Esophagus muscularis mucosa (tissue), 4 donors: ENCODE results near the gene GLT6D1. TPM values are rescaled to one million over a fixed set of nuclear protein-coding genes. Genes with fewer than 3 reads are reported as not detected.

Experiments used
- DNase-seq: peaks from one replicate; pipeline ENCODE4 v3.0.0-alpha.2; 2017; ENCODE audit errors: extremely low spot score
- H3K27ac ChIP-seq, 4 donors: fragments of 200-600 bp; sonication (generic); replicated peaks in 1 of 4; 1 replicate in 3 of 4; 2 replicates in 1 of 4; pipeline ENCODE4 v1.5.1; 2016 to 2019; ENCODE audit warnings: mild to moderate bottlenecking in 1 of 4
- H3K27me3 ChIP-seq, 4 donors: fragments of 200-600 bp; sonication (generic); one replicate each; pipeline versions ENCODE4 v1.5.1 to v1.6.0; 2016 to 2019
- H3K36me3 ChIP-seq, 4 donors: fragments of 200-600 bp; sonication (generic); one replicate each; pipeline ENCODE4 v1.5.1; 2016 to 2019
- H3K4me1 ChIP-seq, 4 donors: fragments of 200-600 bp; sonication (generic); one replicate each; pipeline ENCODE4 v1.5.1; 2016 to 2019
- H3K4me3 ChIP-seq, 4 donors: fragments of 200-600 bp; sonication (generic); 1 replicate in 2 of 4; 2 replicates in 2 of 4; pipeline ENCODE4 v1.5.1; 2016 to 2019; ENCODE audit warnings: mild to moderate bottlenecking in 4 of 4, moderate library complexity in 1 of 4
- H3K9me3 ChIP-seq, 4 donors: fragments of 200-600 bp; sonication (generic); 1 replicate in 3 of 4; 2 replicates in 1 of 4; pipeline ENCODE4 v1.5.1; 2016 to 2019
- CTCF ChIP-seq, 3 experiments: fragments of 200-600 bp in 2 of 3; fragments of 450-650 bp in 1 of 3; sonication (generic) in 2 of 3; IDR thresholded peaks; one replicate each; pipeline ENCODE4 v1.5.1; 2017 to 2019; ENCODE audit warnings: antibody characterized with exemption in 3 of 3, mild to moderate bottlenecking in 2 of 3, moderate library complexity in 1 of 3
- EP300 ChIP-seq: sonication (generic); formaldehyde crosslinking; IDR thresholded peaks from one replicate; pipeline ENCODE4 v1.6.1; 2017; ENCODE audit warnings: antibody characterized with exemption
- POLR2A ChIP-seq: fragments of 450-650 bp; IDR thresholded peaks from one replicate; pipeline ENCODE4 v1.6.1; 2017; ENCODE audit warnings: antibody characterized with exemption, moderate library complexity, mild to moderate bottlenecking, low read depth
- POLR2AphosphoS5 ChIP-seq, 2 donors: sonication (generic); formaldehyde crosslinking; IDR thresholded peaks; one replicate each; pipeline ENCODE4 v1.6.1; 2017; ENCODE audit warnings: antibody characterized with exemption in 2 of 2
- WGBS: methylation state at CpG from one replicate; pipeline ENCODE4 v1.1.5; 2018; 5-methylcytosine and 5-hydroxymethylcytosine counted together
- intact Hi-C: fragments of 100-400 bp; cut with DNase I; formaldehyde crosslinking; loops from one replicate; pipeline ENCODE4 v1.15.1; 2023
- total RNA-seq, 4 donors: library from RNA; depleted of rRNA; stranded (reverse); fragments of >200 nt; gene quantifications; one replicate each; pipeline versions ENCODE4 v1.1.0 to v1.2.1, GENCODE V29; 2016

GLT6D1 gene
- total RNA-seq, 4 donors from 2014 or later, result not detected

DNA sequence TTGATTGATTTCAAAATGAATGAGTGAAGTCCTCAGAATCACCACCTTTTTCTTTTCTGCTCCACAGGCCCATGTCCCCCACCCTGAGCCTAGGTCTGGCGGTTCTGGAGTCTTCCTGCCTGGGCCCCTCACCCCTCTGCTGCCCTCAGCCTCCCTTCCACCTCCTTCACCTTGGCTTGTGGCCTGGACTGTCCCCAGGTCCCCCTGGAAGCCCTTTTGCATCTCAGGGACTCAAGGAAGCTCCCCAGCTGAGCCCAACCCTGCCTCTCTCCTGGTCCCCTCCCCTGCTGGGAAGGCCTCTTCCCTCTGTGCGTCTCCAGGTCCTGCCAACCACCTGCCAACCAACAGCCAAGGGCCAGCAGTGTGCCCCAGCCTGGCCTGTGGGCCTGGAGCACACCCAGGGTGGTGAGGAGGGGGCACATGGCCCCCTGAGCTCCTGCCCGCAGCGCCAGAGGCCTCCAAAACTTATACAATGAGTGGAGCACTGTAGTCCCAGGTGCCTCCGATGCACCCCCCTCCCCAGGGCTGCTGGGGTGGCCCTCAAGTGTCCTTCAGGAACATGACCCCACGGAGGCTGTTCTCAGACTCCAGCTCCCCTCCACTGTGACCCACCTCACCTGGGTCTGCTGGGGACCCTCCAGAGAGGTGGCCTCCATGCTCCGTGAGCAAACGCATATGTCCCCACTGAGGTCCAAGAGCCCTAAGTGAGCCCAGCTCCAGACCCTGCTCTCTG lies 20.3 kb downstream of the GLT6D1 start:
- Histone ChIP-seq H3K4me3 (no peak overlapping the region), H3K36me3 (no peaks in the 10 kb centered on the region), H3K9me3 (no peaks in the 10 kb centered on the region), H3K27ac (no peak overlapping the region), H3K27me3 (peaks cover 0 to 65% (median 0%) of the 10 kb centered on the region in 4 donors), H3K4me1 (no peaks in the 10 kb centered on the region)
- WGBS, result 90% methylated on average over 6 of the region's 8 CpGs
- DNase-seq, result peak; percentile 87
- intact Hi-C loops, result no loop called here
- TF ChIP-seq CTCF (IDR thresholded peaks at IDR 0.05) (no peak), POLR2A (no peak), POLR2AphosphoS5 (IDR thresholded peaks at IDR 0.05) (no peak), EP300 (no peak)

GRCh38 chr9:135617991-135618411 lies 21.3 kb downstream of the GLT6D1 start:
- H3K27ac ChIP-seq, result no peak overlapping the region
- no peaks in the 10 kb centered on the region for H3K4me1 ChIP-seq
- intact Hi-C loops, result no loop called here
- TF ChIP-seq CTCF (IDR thresholded peaks at IDR 0.05), result no peak
- H3K4me3 ChIP-seq, result no peak overlapping the region
- H3K36me3 ChIP-seq, result no peaks in the 10 kb centered on the region
- H3K27me3 ChIP-seq, result peaks cover 0 to 76% (median 0%) of the 10 kb centered on the region in 4 donors
- peak; percentile 87 for DNase-seq
- H3K9me3 ChIP-seq, result no peaks in the 10 kb centered on the region
- WGBS, result 75% methylated on average over 6 of the region's 13 CpGs

DNA sequence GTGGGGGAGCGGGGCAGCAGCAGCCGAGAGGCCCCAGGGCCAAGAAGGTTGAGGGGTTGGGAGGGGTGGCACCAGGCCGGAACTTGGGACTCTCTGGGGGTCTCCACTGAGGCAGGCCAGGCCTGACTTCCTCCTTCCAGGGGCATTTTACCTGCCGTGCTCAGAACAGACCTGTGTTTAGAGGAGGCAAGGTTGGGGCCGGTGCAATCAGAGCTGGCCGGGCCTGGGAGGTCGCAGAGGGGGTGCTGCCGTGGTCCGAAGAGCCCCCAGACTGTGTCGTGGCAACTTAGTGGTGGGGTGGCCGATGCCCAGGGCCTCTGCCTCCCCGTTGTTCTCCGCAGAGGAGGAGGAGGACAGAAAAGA lies 21.8 kb downstream of the GLT6D1 start:
- Histone ChIP-seq H3K36me3 (no peaks in the 10 kb centered on the region), H3K4me3 (no peak overlapping the region), H3K27me3 (peaks cover 0 to 77% (median 0%) of the 10 kb centered on the region in 4 donors), H3K27ac (no peak overlapping the region), H3K9me3 (no peaks in the 10 kb centered on the region), H3K4me1 (no peaks in the 10 kb centered on the region)
- intact Hi-C loops, result no loop called here
- 79% methylated on average over 10 of the region's 13 CpGs for WGBS
- DNase-seq, result no peak
- no peak for TF ChIP-seq POLR2A

DNA sequence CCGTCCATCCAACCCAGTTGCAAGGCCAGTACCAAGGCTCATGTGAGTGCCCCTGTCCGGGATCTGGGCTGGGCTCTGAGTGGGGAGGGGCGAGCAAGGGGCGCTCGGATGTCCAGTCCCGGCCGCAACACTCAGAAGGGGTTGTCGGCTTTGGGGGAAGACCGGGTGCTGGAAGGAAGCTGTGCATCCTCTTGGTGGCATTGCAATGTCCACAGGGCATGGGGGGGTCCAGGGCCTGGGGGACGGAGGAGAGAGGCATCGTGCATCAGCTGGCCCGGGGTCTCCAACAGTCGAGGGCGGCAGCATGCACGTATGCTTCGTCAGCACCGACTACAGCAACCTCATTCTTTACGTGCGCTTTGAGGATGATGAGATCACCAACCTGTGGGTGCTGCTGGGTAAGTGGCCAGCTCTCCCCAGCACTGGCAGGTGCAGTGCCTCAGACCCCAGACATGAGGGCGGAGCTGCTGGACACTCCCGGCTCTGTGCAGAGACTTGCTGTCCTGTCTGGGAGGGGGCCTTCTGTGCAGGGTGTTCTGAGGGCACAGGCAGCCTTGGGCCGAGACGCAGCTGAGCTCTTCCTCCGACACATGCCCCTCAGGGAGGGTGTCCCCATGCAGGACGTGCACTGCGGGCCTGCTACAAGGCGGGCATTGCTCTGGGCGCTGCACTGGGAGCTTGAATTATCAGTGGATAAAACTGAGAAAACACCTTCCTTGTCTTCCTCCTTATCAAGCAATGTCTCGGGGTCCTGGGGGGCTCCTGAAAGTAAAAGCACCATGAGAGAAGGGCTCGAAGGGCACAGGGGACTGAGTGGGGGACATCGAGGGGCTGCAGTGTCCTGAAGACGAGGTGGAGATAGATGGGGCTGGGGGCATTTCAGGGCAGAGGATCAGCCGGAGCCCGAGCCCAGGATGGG lies 22.5 kb downstream of the GLT6D1 start:
- WGBS, result 83% methylated on average over 26 of the region's 34 CpGs
- H3K9me3 ChIP-seq, result no peaks in the 10 kb centered on the region
- no peaks in the 10 kb centered on the region for H3K36me3 ChIP-seq
- TF ChIP-seq POLR2A (no peak), CTCF (IDR thresholded peaks at IDR 0.05) (no peak), EP300 (no peak)
- DNase-seq, result peak; percentile 87
- intact Hi-C loops, result no loop called here
- no peaks in the 10 kb centered on the region for H3K4me1 ChIP-seq
- H3K27me3 ChIP-seq, result peaks cover 0 to 77% (median 0%) of the 10 kb centered on the region in 4 donors
- no peak overlapping the region for H3K27ac ChIP-seq
- H3K4me3 ChIP-seq, result no peak overlapping the region
